HS-27A (cell line): ENCODE data around the gene KIF21B.

Source experiments
- DNase-seq: peaks from one replicate; pipeline ENCODE4 v3.0.0-alpha.2; 2012; ENCODE audit warnings: low read depth, missing footprints

KIF21B gene

GRCh38 chr1:201019321-201019977 is 4.1 kb downstream of the KIF21B start:
- DNase-seq: no peak

GRCh38 chr1:201017828-201018163 is 5.7 kb downstream of the KIF21B start:
- no peak for DNase-seq

DNA sequence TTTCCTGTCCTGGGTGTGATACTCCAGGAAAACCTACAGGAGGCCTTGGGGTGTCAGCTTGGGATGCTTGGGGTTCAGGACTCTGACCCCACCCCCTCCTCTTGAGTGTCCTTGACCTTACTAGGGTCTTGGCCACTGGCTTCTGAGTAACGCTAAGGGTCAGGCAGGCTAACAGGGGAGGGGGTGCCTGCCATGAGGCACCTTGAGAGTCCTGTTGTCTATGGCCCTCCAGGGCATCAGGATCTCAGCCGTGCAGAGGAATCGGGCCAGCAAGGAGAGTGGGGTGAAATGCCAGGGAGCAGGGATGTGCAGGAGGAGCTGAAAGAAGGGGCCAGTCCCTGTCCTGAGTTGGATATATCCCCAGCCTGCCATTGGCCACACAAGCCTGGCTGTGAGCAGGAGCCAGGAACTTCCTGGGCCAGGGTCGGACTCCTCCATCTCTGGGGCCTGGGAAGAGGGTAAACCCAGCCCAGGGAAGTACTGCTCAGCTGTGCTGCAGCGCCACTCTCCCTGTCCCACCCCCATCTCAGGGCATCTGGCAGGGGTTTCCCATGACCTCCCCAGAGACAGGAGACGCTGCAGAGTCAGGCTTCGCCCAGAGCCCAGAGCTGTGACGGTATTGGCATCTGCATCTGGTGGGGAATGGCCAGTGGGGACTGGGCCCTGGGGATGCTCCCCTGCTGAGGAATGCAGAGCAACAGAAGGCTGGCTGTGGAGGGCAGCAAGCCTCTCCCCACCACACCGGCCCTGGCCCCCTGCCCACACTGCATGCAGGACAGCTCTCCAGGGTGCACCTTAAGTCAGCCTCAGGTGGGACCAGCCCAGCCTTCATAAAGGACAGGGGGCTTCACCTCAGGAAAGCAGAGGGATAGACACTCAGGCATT is 6.3 kb downstream of the KIF21B start:
- no peak for DNase-seq

DNA sequence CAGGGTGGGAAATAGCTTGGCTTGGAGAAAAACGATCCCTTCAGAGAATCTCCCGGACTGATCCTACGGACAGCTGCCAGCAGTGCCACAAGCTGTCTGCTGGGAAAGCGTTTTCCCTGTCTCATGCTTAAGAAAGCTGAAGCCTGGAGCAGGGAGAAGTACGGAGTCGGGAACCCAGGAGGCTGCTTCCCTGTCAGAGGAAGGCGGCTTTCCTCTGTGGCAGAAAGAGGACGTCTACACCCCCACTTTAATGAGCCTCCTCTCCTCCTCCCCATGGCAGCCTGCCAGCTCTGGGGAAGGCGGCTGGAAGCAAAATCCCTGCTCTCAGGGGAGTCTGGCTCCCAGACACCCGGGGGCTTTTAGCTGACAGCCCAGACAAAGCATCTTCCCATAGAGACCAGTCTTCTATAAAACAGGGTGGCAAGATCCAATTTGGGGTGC is 7.3 kb downstream of the KIF21B start:
- DNase-seq: no peak

GRCh38 chr1:201015551-201016091 is 7.9 kb downstream of the KIF21B start:
- DNase-seq: no peak

DNA sequence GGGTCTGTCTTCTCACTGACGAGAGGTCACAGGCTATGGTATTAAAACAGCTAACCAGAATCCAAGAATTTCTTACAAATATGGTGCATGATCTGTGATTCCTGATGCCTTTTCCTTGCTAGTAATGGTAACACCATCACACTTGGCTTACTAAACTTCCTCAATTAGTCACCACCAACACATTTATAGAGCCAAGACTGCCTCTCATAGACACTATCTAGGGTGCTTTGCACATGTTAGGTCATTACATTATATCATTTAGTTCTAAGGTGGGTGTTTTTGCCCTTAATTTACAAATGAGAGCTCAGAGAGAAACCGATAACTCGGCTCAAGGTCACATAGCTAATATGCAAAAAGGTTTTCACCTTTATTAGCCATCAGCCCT is 8.7 kb downstream of the KIF21B start:
- DNase-seq: no peak

DNA sequence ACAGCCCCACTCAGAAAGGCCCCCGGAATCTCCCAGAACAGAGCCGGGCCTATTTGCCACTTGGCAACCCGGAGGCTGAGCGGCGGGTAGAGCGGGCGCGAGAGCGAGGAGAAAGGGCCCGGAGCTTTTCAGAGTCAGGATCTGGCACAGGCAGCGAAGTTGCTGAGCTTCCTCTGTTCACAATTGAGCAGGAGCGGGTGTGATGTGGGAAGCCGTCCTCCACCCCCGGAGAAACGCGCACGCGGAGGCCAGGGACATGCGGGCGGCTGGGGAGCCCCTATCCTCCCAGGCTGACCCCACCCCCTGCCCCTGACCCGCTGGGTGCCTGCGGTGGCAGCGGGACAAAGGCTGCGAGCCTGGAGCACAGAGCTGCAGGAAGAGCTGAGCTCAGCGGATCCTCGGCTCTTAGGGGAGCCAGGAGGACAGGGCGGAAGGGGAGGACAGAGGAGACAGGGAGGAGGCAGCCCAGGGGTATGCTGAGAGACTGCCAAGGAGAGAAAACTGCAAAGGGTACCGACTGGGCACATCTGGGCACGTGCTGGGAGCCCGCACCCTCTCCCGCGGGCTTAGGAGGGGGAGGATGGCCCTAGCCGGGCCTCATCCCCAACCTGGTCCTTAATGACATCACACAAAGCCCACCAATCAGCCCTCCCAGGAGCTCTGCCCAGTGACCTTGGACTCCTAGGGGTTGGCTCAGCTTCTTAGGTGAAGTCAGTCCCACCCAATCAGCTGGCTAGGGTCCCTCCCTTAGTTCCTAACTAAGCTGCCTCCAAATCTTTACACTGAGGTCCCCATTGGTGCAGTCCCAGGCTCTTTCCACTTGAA is 9.3 kb downstream of the KIF21B start:
- DNase-seq: no peak

DNA sequence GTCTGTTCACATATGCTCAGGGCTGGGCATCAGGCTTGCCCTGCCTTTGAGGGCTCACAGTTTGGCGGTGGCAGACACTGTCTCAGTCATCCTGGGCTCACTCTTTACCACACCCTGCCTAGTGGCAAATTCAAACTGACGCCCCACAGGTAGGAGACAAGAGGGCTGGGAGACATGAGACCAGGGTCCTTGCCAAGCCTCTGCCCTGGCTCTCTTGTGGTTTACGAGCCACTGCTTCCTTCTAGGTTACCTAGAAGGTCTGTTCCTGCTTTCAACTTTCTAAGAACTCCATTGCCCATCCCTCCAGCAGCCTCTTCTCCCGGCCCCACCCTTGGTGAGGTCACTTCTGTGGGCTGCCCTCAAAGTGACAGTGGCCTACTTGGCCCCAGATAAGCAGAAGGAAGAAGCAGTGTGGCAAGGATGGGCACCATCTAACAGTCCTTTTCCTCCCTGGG is 10.5 kb downstream of the KIF21B start:
- DNase-seq: no peak

GRCh38 chr1:201011616-201012015 is 11.9 kb downstream of the KIF21B start:
- DNase-seq: no peak

- no peak for DNase-seq
These were observed 13.4 kb downstream of the KIF21B start for GRCh38 chr1:201009962-201010645.

DNA sequence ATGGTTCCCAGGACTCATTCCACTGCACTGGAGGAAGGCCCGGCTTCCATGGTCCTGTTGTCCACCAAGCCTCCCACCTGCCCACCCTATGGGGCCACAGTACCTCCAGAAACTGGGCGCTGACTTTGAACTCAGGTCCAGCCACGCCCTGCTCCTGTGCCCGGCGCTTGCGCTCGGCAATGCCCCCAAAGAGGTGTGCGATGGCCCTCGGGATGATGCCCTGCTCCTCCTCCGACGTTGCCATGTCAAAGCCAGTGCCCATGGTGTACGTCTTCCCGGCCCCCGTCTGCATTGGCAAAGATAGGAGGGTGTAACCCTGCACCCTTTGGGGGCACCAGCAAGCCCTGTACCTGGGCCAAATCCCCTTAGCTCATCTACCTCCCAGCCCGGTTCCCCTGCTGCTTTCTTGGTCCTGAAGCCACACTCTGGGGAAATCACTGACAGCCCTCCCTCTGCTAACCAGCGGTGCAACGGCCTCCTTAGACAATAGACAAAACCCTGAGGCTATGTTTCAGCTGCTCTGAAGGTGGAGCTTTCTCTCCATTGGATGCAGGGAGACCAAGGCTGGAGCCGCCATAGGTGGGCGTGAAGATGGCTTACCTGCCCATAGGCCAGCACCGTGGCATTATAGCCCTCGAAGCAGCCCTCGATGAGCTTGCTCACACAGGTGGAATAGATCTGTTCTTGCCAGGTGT is 14.7 kb downstream of the KIF21B start:
- no peak for DNase-seq

DNA sequence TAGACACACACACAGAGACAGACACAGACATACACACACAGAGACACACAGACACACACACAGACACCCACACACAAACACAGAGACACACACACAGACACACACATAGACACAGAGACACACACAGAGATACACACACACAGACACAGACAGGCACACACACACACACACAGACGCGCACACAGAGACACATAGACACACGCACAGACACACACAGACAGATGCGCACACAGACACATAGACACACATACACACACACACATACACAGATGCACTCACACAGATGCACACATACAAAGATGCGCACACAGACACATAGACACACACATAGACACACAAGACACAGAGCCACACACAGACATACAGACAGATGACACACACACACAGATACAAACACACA is 16.0 kb downstream of the KIF21B start:
- DNase-seq: no peak

GRCh38 chr1:201006450-201006849 is 17.1 kb downstream of the KIF21B start:
- no peak for DNase-seq

DNA sequence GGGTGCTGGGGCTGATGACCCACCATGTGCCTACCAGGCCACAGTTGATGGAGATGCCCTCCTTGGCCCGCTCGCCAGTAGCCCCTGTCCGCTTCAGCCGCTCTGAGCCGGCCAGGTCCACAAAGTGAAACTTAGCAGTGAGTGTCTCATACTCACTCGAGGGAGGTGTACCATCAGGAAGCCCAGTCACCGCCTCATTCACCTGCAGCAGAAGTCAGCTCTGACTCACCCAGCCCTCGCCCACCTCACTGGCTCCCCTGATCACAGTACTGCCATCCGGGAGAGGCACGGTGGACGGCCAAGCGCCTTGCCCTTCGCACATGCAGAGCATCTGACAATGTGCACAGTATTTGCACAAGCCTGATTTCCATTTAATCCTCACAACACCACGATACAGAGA is 18.8 kb downstream of the KIF21B start:
- DNase-seq: no peak

GRCh38 chr1:201004154-201004553 is 19.4 kb downstream of the KIF21B start:
- no peak for DNase-seq

DNA sequence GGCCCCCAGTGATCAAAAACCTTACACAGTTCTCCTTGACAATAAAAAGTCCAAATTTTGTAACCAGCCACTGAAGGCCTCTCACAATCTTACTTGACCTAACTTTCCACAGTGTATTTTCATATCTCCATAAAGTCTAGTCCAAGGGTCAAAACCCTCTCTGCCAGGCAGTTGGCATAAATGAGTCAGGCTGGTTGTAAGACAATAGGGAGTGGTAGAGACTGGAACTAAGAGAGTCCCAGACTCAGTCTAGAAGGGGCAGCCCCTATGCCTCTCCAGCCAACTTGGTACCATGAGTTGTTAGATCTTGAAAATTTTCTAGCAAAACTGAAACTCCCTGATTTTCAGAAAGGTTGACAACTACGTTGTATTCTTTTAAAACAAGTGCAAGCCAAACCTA is 21.0 kb downstream of the KIF21B start:
- DNase-seq: no peak

DNA sequence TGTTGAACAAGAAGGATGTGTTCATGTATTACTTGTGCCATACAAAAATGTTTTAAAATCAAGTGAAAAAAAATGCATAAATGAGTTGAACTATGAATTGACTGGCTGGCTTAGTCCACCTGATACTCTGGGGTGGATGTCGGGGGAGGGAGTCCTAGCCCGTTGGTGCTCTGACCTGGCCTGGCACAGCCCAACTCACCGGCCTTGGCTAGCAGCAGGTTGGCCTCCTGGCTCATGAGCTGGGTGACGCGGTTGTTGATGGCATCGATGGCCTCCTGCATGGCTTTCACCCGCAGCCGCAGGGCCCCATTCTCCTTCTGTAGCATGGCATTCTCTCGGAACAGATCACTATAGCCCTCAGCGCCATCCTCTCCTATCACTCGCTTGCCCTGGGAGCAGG is 21.6 kb downstream of the KIF21B start:
- no peak for DNase-seq

DNA sequence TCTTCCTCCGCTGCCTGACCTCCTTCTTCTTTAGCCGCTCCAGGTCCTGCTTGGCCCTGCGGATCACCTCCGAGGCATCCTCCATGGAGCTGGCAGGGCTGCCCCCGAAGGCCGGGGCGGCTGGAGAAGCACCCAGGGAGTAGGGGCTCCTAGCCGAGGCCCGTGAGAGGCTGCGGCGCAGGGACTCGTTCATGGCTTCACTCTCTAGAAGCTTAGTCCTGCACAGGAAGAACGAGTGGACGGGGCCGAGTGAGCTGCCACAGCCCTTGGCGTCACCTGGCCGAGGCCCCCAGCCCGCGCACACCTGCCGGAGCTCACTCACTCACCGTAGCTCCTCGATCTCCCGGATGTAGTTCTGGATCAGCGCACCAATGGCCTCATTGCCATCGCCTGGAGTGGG is 23.1 kb downstream of the KIF21B start:
- DNase-seq: no peak

GRCh38 chr1:200999667-201000066 is 23.8 kb downstream of the KIF21B start:
- no peak for DNase-seq

GRCh38 chr1:200998323-200998722 is 25.2 kb downstream of the KIF21B start:
- DNase-seq: no peak

GRCh38 chr1:200992382-200993048 is 31.0 kb downstream of the KIF21B start:
- DNase-seq: no peak
